Neutrophil (primary cell): ENCODE data around the gene FBXO46.

ENCODE experiments used
- H3K27ac ChIP-seq: fragments of 200-600 bp; sonication (generic); 2 replicates; pipeline ENCODE4 v1.5.1; 2016; ENCODE audit warnings: mild to moderate bottlenecking, moderate library complexity
- H3K27me3 ChIP-seq: fragments of 200-600 bp; sonication (generic); 2 replicates; pipeline ENCODE4 v1.6.0; 2016; ENCODE audit warnings: mild to moderate bottlenecking
- H3K36me3 ChIP-seq: fragments of 200-600 bp; sonication (generic); 2 replicates; pipeline ENCODE4 v1.5.1; 2017
- H3K4me1 ChIP-seq, 2 experiments: fragments of 200-600 bp in 1 of 2; sonication (generic) in 1 of 2; 1 replicate in 1 of 2; 2 replicates in 1 of 2; pipeline versions ENCODE4 v1.5.1 to v1.6.1; 2013 to 2016; ENCODE audit warnings: low read depth in 1 of 2, low read length in 1 of 2, mild to moderate bottlenecking in 1 of 2, moderate library complexity in 1 of 2; ENCODE audit not compliant: control insufficient read depth in 1 of 2, insufficient read depth in 1 of 2
- H3K4me3 ChIP-seq, 2 experiments: fragments of 200-600 bp in 1 of 2; sonication (generic) in 1 of 2; 1 replicate in 1 of 2; 2 replicates in 1 of 2; pipeline ENCODE4 v1.5.1; 2013 to 2016; ENCODE audit warnings: low read depth in 1 of 2, low read length in 1 of 2, mild to moderate bottlenecking in 1 of 2, moderate library complexity in 1 of 2
- H3K9me3 ChIP-seq: fragments of 200-600 bp; sonication (generic); 2 replicates; pipeline ENCODE4 v1.5.1; 2016
- CTCF ChIP-seq: fragments of 200-600 bp; sonication (generic); IDR thresholded peaks from 2 replicates; pipeline ENCODE4 v1.5.1; 2016; ENCODE audit warnings: antibody characterized with exemption

Gene FBXO46

GRCh38 chr19:45705710-45706415 is 24.8 kb downstream of the FBXO46 start:
- no peak for TF ChIP-seq CTCF
- no peak overlapping the region for H3K4me3 ChIP-seq
- H3K36me3 ChIP-seq: peaks cover 7% of the 10 kb centered on the region
- H3K27ac ChIP-seq: no peak overlapping the region
- no peaks in the 10 kb centered on the region for H3K9me3 ChIP-seq
- H3K27me3 ChIP-seq: no peaks in the 10 kb centered on the region
- H3K4me1 ChIP-seq: no peaks in the 10 kb centered on the region

GRCh38 chr19:45705115-45705514 is 25.6 kb downstream of the FBXO46 start:
- Histone ChIP-seq H3K4me3 (no peak overlapping the region), H3K36me3 (peaks cover 7% of the 10 kb centered on the region), H3K27ac (no peak overlapping the region), H3K9me3 (no peaks in the 10 kb centered on the region), H3K4me1 (no peaks in the 10 kb centered on the region), H3K27me3 (no peaks in the 10 kb centered on the region)
- TF ChIP-seq CTCF: no peak

GRCh38 chr19:45701676-45702075 is 29.0 kb downstream of the FBXO46 start:
- no peaks in the 10 kb centered on the region for H3K27me3 ChIP-seq
- no peaks in the 10 kb centered on the region for H3K9me3 ChIP-seq
- H3K4me1 ChIP-seq: no peaks in the 10 kb centered on the region
- peaks cover 7% of the 10 kb centered on the region for H3K36me3 ChIP-seq
- H3K27ac ChIP-seq: no peak overlapping the region
- H3K4me3 ChIP-seq: no peak overlapping the region
- TF ChIP-seq CTCF: no peak

GRCh38 chr19:45693106-45693788 is 37.4 kb downstream of the FBXO46 start:
- Histone ChIP-seq H3K4me1 (peaks cover 21 to 22% of the 10 kb centered on the region in 2 experiments), H3K27me3 (no peaks in the 10 kb centered on the region), H3K9me3 (no peaks in the 10 kb centered on the region), H3K36me3 (peaks cover 6% of the 10 kb centered on the region), H3K27ac (peak overlapping the region; percentile 94), H3K4me3 (peak overlapping the region; percentile 84 to 97)
- TF ChIP-seq CTCF: peak; percentile 78

- Histone ChIP-seq H3K36me3 (peaks cover 14% of the 10 kb centered on the region), H3K9me3 (no peaks in the 10 kb centered on the region), H3K4me3 (peak within 1 kb of the TSS; percentile 84 to 97), H3K4me1 (peaks cover 21 to 22% of the 10 kb centered on the region in 2 experiments), H3K27me3 (no peaks in the 10 kb centered on the region), H3K27ac (peak within 1 kb of the TSS; percentile 94)
- peak; percentile 32 for TF ChIP-seq CTCF
Observed at GRCh38 chr19:45692187-45693105, 38.2 kb downstream of the FBXO46 start, which contains the start of gene QPCTL. Gene QPCTL, plus strand, starts transcription at chr19:45692666. Its CDS starts 38 bp downstream, at chr19:45692704.
